GM18498 (cell line): Measurements from ENCODE around the gene USP31.

ENCODE experiments used
- ATAC-seq: cut with Tn5 transposase; IDR thresholded peaks from one replicate; pipeline ENCODE4 v1.9.1; 2021; ENCODE audit warnings: mild to moderate bottlenecking, moderate library complexity; ENCODE audit not compliant: unreplicated experiment

USP31 gene

GRCh38 chr16:23066676-23067075 is 82.6 kb downstream of the USP31 start:
- no peak for ATAC-seq

GRCh38 chr16:23064639-23065038 is 84.6 kb downstream of the USP31 start:
- no peak for ATAC-seq

- ATAC-seq, result no peak
Observed at GRCh38 chr16:23062524-23062923, 86.7 kb downstream of the USP31 start.

GRCh38 chr16:23061669-23062068 is 87.6 kb downstream of the USP31 start:
- ATAC-seq, result no peak

GRCh38 chr16:23060458-23061320 is 88.6 kb downstream of the USP31 start:
- ATAC-seq, result no peak

- ATAC-seq, result no peak
Observed at GRCh38 chr16:23059433-23059832, 89.8 kb downstream of the USP31 start.

- no peak for ATAC-seq
Observed at GRCh38 chr16:23058576-23058975, 90.7 kb downstream of the USP31 start.

- no peak for ATAC-seq
Observed at GRCh38 chr16:23057013-23057596, 92.1 kb downstream of the USP31 start.

GRCh38 chr16:23055481-23055880 is 93.8 kb downstream of the USP31 start:
- no peak for ATAC-seq

- ATAC-seq, result no peak
Observed at GRCh38 chr16:23052908-23053580, 96.2 kb downstream of the USP31 start.

- ATAC-seq, result no peak
Observed at GRCh38 chr16:23052221-23052620, 97.0 kb downstream of the USP31 start.

- ATAC-seq, result no peak
Observed at GRCh38 chr16:23051587-23051986, 97.7 kb downstream of the USP31 start.

GRCh38 chr16:23048164-23048563 is 101.1 kb downstream of the USP31 start:
- ATAC-seq, result no peak

- no peak for ATAC-seq
Observed at GRCh38 chr16:23045025-23045424, 104.2 kb downstream of the USP31 start.

GRCh38 chr16:23040246-23040645 is 109.0 kb downstream of the USP31 start:
- no peak for ATAC-seq

GRCh38 chr16:23039118-23039517 is 110.1 kb downstream of the USP31 start:
- no peak for ATAC-seq

- ATAC-seq, result no peak
Observed at GRCh38 chr16:23035240-23035639, 114.0 kb downstream of the USP31 start.

GRCh38 chr16:23031508-23032098 is 117.6 kb downstream of the USP31 start:
- no peak for ATAC-seq

- ATAC-seq, result no peak
Observed at GRCh38 chr16:23029733-23030420, 119.4 kb downstream of the USP31 start.

- no peak for ATAC-seq
Observed at GRCh38 chr16:23027386-23027785, 121.9 kb downstream of the USP31 start.

- no peak for ATAC-seq
Observed at GRCh38 chr16:23026784-23027362, 122.4 kb downstream of the USP31 start.
